K562 (cell line): ENCODE measurements around the gene PRKAR1B. TPM values are rescaled to one million over a fixed set of nuclear protein-coding genes. Genes with fewer than 3 reads are reported as not detected.

Experiments used
- ATAC-seq: fragments of 200-7000 bp; cut with Tn5 transposase; 3 replicates; pipeline ENCODE4 v1.9.1; 2020; ENCODE audit warnings: moderate library complexity
- BruUV-seq: library from RNA; stranded (reverse); fragments of 400-500 nt; replicated peaks from 2 replicates; lab custom pipeline; 2021; lab: Mats Ljungman, UMichigan
- CTCF ChIA-PET: fragments of 300-600 bp; formaldehyde crosslinking; extraction: SDS; loops from one replicate; lab custom pipeline; 2021; ENCODE audit warnings: low intra/inter-chr PET ratio; lab: Yijun Ruan, JAX
- POLR2A ChIA-PET: fragments of 300-600, 350-650 bp; sonication (Branson Sonifier 250); formaldehyde crosslinking; extraction: SDS; loops from one replicate; lab custom pipeline; 2021; ENCODE audit warnings: antibody characterized with exemption, inconsistent platforms; lab: Yijun Ruan, JAX
- DNase-seq, 4 experiments: peaks; one replicate each; pipeline versions ENCODE4 v3.0.0 to v3.0.0-alpha.2; 2011 to 2018; ENCODE audit warnings: low spot score in 3 of 4, mixed read lengths in 3 of 4; ENCODE audit errors: extremely low read depth in 1 of 4
- FAIRE-seq: peaks from 2 replicates; lab custom pipeline; 2011; peaks lifted over from hg19 to GRCh38; lab: Jason Lieb, UNC
- H2AFZ ChIP-seq: 2 replicates; pipeline ENCODE4 v1.6.0; 2011; ENCODE audit warnings: low read depth, low read length, control low read depth, inconsistent platforms
- H3K27ac ChIP-seq: fragments of 200-600 bp; 3 replicates; pipeline ENCODE4 v1.8.0; 2011; ENCODE audit warnings: low read depth, mild to moderate bottlenecking, control low read depth, inconsistent platforms, low read length, moderate library complexity, mixed read lengths; ENCODE audit errors: extremely low read depth
- H3K27me3 ChIP-seq, 2 experiments: fragments of 300-600 bp in 1 of 2; 2 replicates in 1 of 2; 3 replicates in 1 of 2; pipeline versions ENCODE4 v1.6.0 to v1.8.0; 2011; ENCODE audit warnings: inconsistent platforms in 2 of 2, low read length in 2 of 2, mild to moderate bottlenecking in 1 of 2, mixed read lengths in 1 of 2, moderate library complexity in 1 of 2; ENCODE audit not compliant: control insufficient read depth in 2 of 2, insufficient read depth in 2 of 2
- H3K36me3 ChIP-seq: fragments of 300-600 bp; 3 replicates; pipeline ENCODE4 v1.8.0; 2011; ENCODE audit warnings: mild to moderate bottlenecking, low read length, inconsistent platforms; ENCODE audit not compliant: control insufficient read depth, insufficient read depth
- H3K4me1 ChIP-seq, 2 experiments: fragments of 200-600 bp in 1 of 2; replicated peaks in 1 of 2; 2 replicates in 1 of 2; 3 replicates in 1 of 2; pipeline versions ENCODE4 v1.5.1 to v1.8.0; 2011; ENCODE audit warnings: inconsistent platforms in 2 of 2, low read length in 2 of 2, mild to moderate bottlenecking in 1 of 2, mixed read lengths in 1 of 2, moderate library complexity in 1 of 2; ENCODE audit not compliant: control insufficient read depth in 2 of 2, insufficient read depth in 2 of 2
- H3K4me2 ChIP-seq: 2 replicates; pipeline ENCODE4 v1.6.1; 2011; ENCODE audit warnings: low read length, control low read depth, inconsistent platforms, mixed read lengths; ENCODE audit not compliant: insufficient read depth
- H3K4me3 ChIP-seq: fragments of 200-600 bp; sonication (generic), shearing (Covaris generic); 2 replicates; pipeline ENCODE4 v1.5.1; 2016; ENCODE audit warnings: control low read depth, inconsistent platforms
- H3K79me2 ChIP-seq: fragments of 200-600 bp; 3 replicates; pipeline ENCODE4 v1.8.0; 2011; ENCODE audit warnings: low read length, inconsistent platforms; ENCODE audit not compliant: control insufficient read depth, insufficient read depth
- H3K9ac ChIP-seq, 2 experiments: 2 replicates each; pipeline versions ENCODE4 v1.6.0 to v1.6.1; 2011; ENCODE audit warnings: low read depth in 2 of 2, low read length in 2 of 2, control low read depth in 1 of 2, inconsistent platforms in 1 of 2, mild to moderate bottlenecking in 1 of 2, mixed read lengths in 1 of 2; ENCODE audit not compliant: insufficient read depth in 1 of 2
- H3K9me1 ChIP-seq: one replicate; pipeline ENCODE4 v1.6.0; 2011; ENCODE audit warnings: inconsistent platforms, mild to moderate bottlenecking, low read length, moderate library complexity; ENCODE audit not compliant: control insufficient read depth, insufficient read depth
- H3K9me3 ChIP-seq: replicated peaks from 2 replicates; pipeline ENCODE4 v1.5.1; 2011; ENCODE audit warnings: low read depth, low read length, inconsistent platforms; ENCODE audit not compliant: control insufficient read depth, insufficient read depth
- H4K20me1 ChIP-seq: replicated peaks from 2 replicates; pipeline ENCODE4 v1.6.1; 2011; ENCODE audit warnings: low read length, inconsistent platforms, mixed read lengths; ENCODE audit not compliant: control insufficient read depth, insufficient read depth
- CBX2 ChIP-seq: fragments of 200-600 bp; sonication (generic); IDR thresholded peaks from one replicate; pipeline ENCODE4 v1.6.1; 2012; ENCODE audit warnings: mild to moderate bottlenecking, low read length, inconsistent platforms; ENCODE audit not compliant: insufficient read depth, poor library complexity, severe bottlenecking
- COPS2 ChIP-seq: fragments of 450-650 bp; conservative IDR thresholded peaks from 2 replicates; pipeline ENCODE4 v1.6.1; 2016; ENCODE audit warnings: mild to moderate bottlenecking, moderate library complexity
- E2F8 ChIP-seq: fragments of 450-650 bp; IDR thresholded peaks from 2 replicates; pipeline ENCODE4 v1.7.1; 2018; ENCODE audit warnings: mild to moderate bottlenecking, low read depth; ENCODE audit not compliant: partially characterized antibody
- ELF1 ChIP-seq: fragments of 200-800 bp; sonication (Bioruptor generic); IDR thresholded peaks from 2 replicates; pipeline ENCODE4 v1.6.1; 2016; ENCODE audit warnings: missing genetic modification characterization, missing compliant biosample characterization
- PRPF4 ChIP-seq: fragments of 200-400 bp; formaldehyde crosslinking; IDR thresholded peaks from one replicate; pipeline ENCODE4 v1.6.1; 2017; ENCODE audit warnings: low read length, low read depth, mild to moderate bottlenecking; ENCODE audit not compliant: insufficient read depth, poor library complexity, severe bottlenecking
- SREBF2 ChIP-seq: sonication (generic); formaldehyde crosslinking; IDR thresholded peaks from 2 replicates; pipeline ENCODE4 v1.4.0; 2020; ENCODE audit warnings: mild to moderate bottlenecking, missing genetic modification reagents
- ZNF431 ChIP-seq: sonication (generic); formaldehyde crosslinking; IDR thresholded peaks from 2 replicates; pipeline ENCODE4 v1.8.0; 2022; ENCODE audit warnings: mild to moderate bottlenecking, missing genetic modification reagents
- ZNF518B ChIP-seq: fragments of 250-450 bp; sonication (Bioruptor Pico); IDR thresholded peaks from 2 replicates; pipeline ENCODE4 v1.5.0; 2021; ENCODE audit warnings: mild to moderate bottlenecking, moderate library complexity
- ZNF696 ChIP-seq: fragments of 250-450 bp; sonication (Bioruptor Pico); conservative IDR thresholded peaks from 2 replicates; pipeline ENCODE4 v1.4.0; 2020; ENCODE audit warnings: mild to moderate bottlenecking, moderate library complexity
- ZZZ3 ChIP-seq: fragments of 450-650 bp; IDR thresholded peaks from 2 replicates; pipeline ENCODE4 v1.6.1; 2016; ENCODE audit warnings: antibody characterized with exemption, mild to moderate bottlenecking, moderate library complexity
- WGBS: fragments of 100-300 bp; shearing (Covaris generic); methylation state at CpG from one replicate; pipeline ENCODE4 v1.1.6; 2016; ENCODE audit warnings: low coverage, mixed read lengths; ENCODE audit not compliant: insufficient coverage; ENCODE audit errors: missing lambda C conversion rate; 5-methylcytosine and 5-hydroxymethylcytosine counted together
- in situ Hi-C: fragments of 300-500 bp; cut with MboI; formaldehyde crosslinking; loops from 4 replicates; pipeline ENCODE4 v1.15.0; 2018; ENCODE audit warnings: inconsistent platforms, mixed read lengths
- intact Hi-C: fragments of 100-400 bp; cut with micrococcal nuclease; formaldehyde crosslinking; loops from 2 replicates; pipeline ENCODE4 v1.14.2; 2022
- polyA plus RNA-seq, 8 experiments: library from polyadenylated mRNA; depleted of rRNA in 4 of 8; stranded (reverse) in 5 of 8; unstranded in 3 of 8; fragments of >200 nt; fragmentation: Nextera tagmentation in 2 of 8; fragmentation: Illumina TruSeq in 1 of 8; extraction: Ambion mirVana in 2 of 8; extraction: Trizol in 1 of 8; gene quantifications; 2 replicates each; pipeline versions ENCODE4 v1.2.1 to v1.2.3, GENCODE V29; 2011 to 2014; ENCODE audit warnings: inconsistent platforms in 1 of 8, missing spikeins in 1 of 8
- total RNA-seq, 7 experiments: library from RNA; depleted of rRNA in 6 of 7; stranded (reverse); fragments of >200 nt in 6 of 7; fragmentation: Illumina TruSeq in 2 of 7; extraction: Trizol in 2 of 7; gene quantifications; 2 replicates each; pipeline versions ENCODE4 v1.2.1 to v1.2.3, GENCODE V29; 2011 to 2021; ENCODE audit warnings: low replicate concordance in 1 of 7
- TF ChIP-seq, protein P1 (sequence below): fragments of 450-650 bp; IDR thresholded peaks from 2 replicates; pipeline ENCODE4 v1.7.0; 2016; ENCODE audit warnings: borderline replicate concordance

PRKAR1B gene
- total and polyA plus RNA-seq, 9 of the 15 experiments (the other 6 are each of a cell fraction or from before 2014, with no cell fraction given), result 0.99 to 30.5 (median 12.7) TPM

- no peak overlapping the region for H3K4me2 ChIP-seq
- peaks cover 4% of the 10 kb centered on the region; the same call in 1 of the 2 replicates for H3K9me3 ChIP-seq
- in situ Hi-C loops, result no loop called here
- WGBS, result 78% methylated on average over 6 of the region's 23 CpGs
- CTCF ChIA-PET, result no interaction called here
- H3K9ac ChIP-seq, result no peak overlapping the region
- no peaks in the 10 kb centered on the region for H3K9me1 ChIP-seq
- no peak overlapping the region for H2AFZ ChIP-seq
- H3K4me1 ChIP-seq, result peaks cover 11 to 40% of the 10 kb centered on the region in 2 experiments; a peak in 4 of 5 replicates
- no peak overlapping the region for H3K4me3 ChIP-seq
- intact Hi-C loops, result no loop called here
- H3K27ac ChIP-seq, result no peak overlapping the region
- no peaks in the 10 kb centered on the region for H4K20me1 ChIP-seq
- H3K27me3 ChIP-seq, result no peaks in the 10 kb centered on the region
- DNase-seq (no peak), FAIRE-seq (no peak), ATAC-seq (no peak)
- no peaks in the 10 kb centered on the region for H3K79me2 ChIP-seq
- no TSS peak for BruUV-seq
- peaks cover 29% of the 10 kb centered on the region; the same call in 2 of the 3 replicates for H3K36me3 ChIP-seq
- POLR2A ChIA-PET, result no interaction called here
- TF ChIP-seq CBX2 (no peak), E2F8 (no peak), ELF1 (no peak), ZZZ3 (no peak), ZNF431 (no peak), SREBF2 (CRISPR knock-in tag) (no peak), COPS2 (no peak), ZNF518B (no peak), PRPF4 (no peak), ZNF696 (CRISPR knock-in tag) (no peak)
- TF ChIP-seq, protein P1, sequence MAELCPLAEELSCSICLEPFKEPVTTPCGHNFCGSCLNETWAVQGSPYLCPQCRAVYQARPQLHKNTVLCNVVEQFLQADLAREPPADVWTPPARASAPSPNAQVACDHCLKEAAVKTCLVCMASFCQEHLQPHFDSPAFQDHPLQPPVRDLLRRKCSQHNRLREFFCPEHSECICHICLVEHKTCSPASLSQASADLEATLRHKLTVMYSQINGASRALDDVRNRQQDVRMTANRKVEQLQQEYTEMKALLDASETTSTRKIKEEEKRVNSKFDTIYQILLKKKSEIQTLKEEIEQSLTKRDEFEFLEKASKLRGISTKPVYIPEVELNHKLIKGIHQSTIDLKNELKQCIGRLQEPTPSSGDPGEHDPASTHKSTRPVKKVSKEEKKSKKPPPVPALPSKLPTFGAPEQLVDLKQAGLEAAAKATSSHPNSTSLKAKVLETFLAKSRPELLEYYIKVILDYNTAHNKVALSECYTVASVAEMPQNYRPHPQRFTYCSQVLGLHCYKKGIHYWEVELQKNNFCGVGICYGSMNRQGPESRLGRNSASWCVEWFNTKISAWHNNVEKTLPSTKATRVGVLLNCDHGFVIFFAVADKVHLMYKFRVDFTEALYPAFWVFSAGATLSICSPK, result no peak
Observed at GRCh38 chr7:582931-583330, 144.2 kb downstream of the PRKAR1B start.
